Panc1 (cell line): ENCODE measurements around the gene TROAP. TPM values are rescaled to one million over a fixed set of nuclear protein-coding genes. Genes with fewer than 3 reads are reported as not detected.

Source experiments
- ATAC-seq: fragments of 200-7000 bp; cut with Tn5 transposase; 2 replicates; pipeline ENCODE4 v1.9.1; 2020; ENCODE audit warnings: mild to moderate bottlenecking, moderate library complexity
- BruUV-seq: library from RNA; stranded (reverse); fragments of 400-500 nt; replicated peaks from 2 replicates; lab custom pipeline; 2021; lab: Mats Ljungman, UMichigan
- CTCF ChIA-PET: fragments of 300-600 bp; sonication (Branson Sonifier 250); formaldehyde crosslinking; loops from one replicate; lab custom pipeline; 2022; ENCODE audit warnings: antibody characterized with exemption; lab: Charles Lee
- POLR2A ChIA-PET: fragments of 300-600 bp; sonication (Branson Sonifier 250); formaldehyde crosslinking; loops from one replicate; lab custom pipeline; 2022; ENCODE audit warnings: antibody characterized with exemption; lab: Charles Lee
- DNase-seq: peaks from one replicate; pipeline ENCODE4 v3.0.0-alpha.2; 2010; ENCODE audit warnings: low read depth, low spot score
- H3K27ac ChIP-seq: 2 replicates; pipeline ENCODE4 v1.5.1; 2011; ENCODE audit warnings: mild to moderate bottlenecking, low read length, inconsistent platforms
- H3K27me3 ChIP-seq: fragments of 200-500 bp; sonication (Bioruptor generic); 2 replicates; pipeline ENCODE4 v1.6.0; 2014; ENCODE audit warnings: low read length, inconsistent platforms; ENCODE audit not compliant: control insufficient read depth, insufficient read depth
- H3K36me3 ChIP-seq: fragments of 200-500 bp; sonication (Bioruptor generic); 2 replicates; pipeline ENCODE4 v1.5.1; 2014; ENCODE audit warnings: inconsistent platforms, mild to moderate bottlenecking, low read length, moderate library complexity; ENCODE audit not compliant: control insufficient read depth, insufficient read depth
- H3K4me1 ChIP-seq: 2 replicates; pipeline ENCODE4 v1.5.1; 2011; ENCODE audit warnings: inconsistent platforms, mild to moderate bottlenecking, low read length, moderate library complexity; ENCODE audit not compliant: control insufficient read depth, insufficient read depth
- H3K4me3 ChIP-seq, 2 experiments: 2 replicates each; pipeline ENCODE4 v1.5.1; 2011 to 2012; ENCODE audit warnings: low read depth in 2 of 2, low read length in 2 of 2, mild to moderate bottlenecking in 2 of 2, inconsistent platforms in 1 of 2, moderate library complexity in 1 of 2
- H3K9me3 ChIP-seq: fragments of 200-500 bp; sonication (Bioruptor generic); 2 replicates; pipeline ENCODE4 v1.5.1; 2014; ENCODE audit warnings: low read depth, mild to moderate bottlenecking, inconsistent platforms, low read length, moderate library complexity; ENCODE audit not compliant: control insufficient read depth, insufficient read depth
- CTCF ChIP-seq: fragments of 450-650 bp; IDR thresholded peaks from 2 replicates; pipeline ENCODE4 v1.5.1; 2017; ENCODE audit warnings: mild to moderate bottlenecking
- POLR2AphosphoS5 ChIP-seq: IDR thresholded peaks from 2 replicates; pipeline ENCODE4 v1.6.1; 2012; ENCODE audit warnings: mild to moderate bottlenecking, low read depth, low read length, moderate library complexity
- REST ChIP-seq, 2 experiments: IDR thresholded peaks; 2 replicates each; pipeline ENCODE4 v1.6.1; 2011 to 2012; ENCODE audit warnings: low read depth in 2 of 2, control low read depth in 1 of 2, low read length in 1 of 2, mild to moderate bottlenecking in 1 of 2, moderate library complexity in 1 of 2; ENCODE audit not compliant: insufficient read depth in 1 of 2
- SIN3A ChIP-seq: IDR thresholded peaks from 2 replicates; pipeline ENCODE4 v1.6.1; 2012; ENCODE audit warnings: low read depth, mild to moderate bottlenecking, low read length, moderate library complexity, borderline replicate concordance; ENCODE audit not compliant: insufficient read depth
- TCF7L2 ChIP-seq: IDR thresholded peaks from 2 replicates; pipeline ENCODE4 v1.6.1; 2011; ENCODE audit warnings: mild to moderate bottlenecking, low read depth, low read length, inconsistent platforms
- in situ Hi-C: cut with HindIII; loops from 2 replicates; pipeline ENCODE4 v1.10.0; 2016; ENCODE audit warnings: low sequenced_read_pairs, low pct_unique_long_range_greater_than_20kb
- intact Hi-C: fragments of 100-400 bp; cut with micrococcal nuclease; formaldehyde crosslinking; loops from one replicate; pipeline ENCODE4 v1.10.0; 2022; ENCODE audit not compliant: unreplicated experiment
- total RNA-seq: library from RNA; stranded (reverse); gene quantifications from one replicate; pipeline ENCODE4 v1.2.1, GENCODE V29; 2021; ENCODE audit not compliant: unreplicated experiment

The TROAP gene
- total RNA-seq, 1 experiment from 2014 or later: 50.0 TPM

- no peak for DNase-seq
- no TSS peak for BruUV-seq
Measured at GRCh38 chr12:49301760-49302159, 21.3 kb upstream of the TROAP start.

GRCh38 chr12:49304161-49304560 is 18.9 kb upstream of the TROAP start:
- Histone ChIP-seq H3K4me3 (no peak overlapping the region), H3K36me3 (no peaks in the 10 kb centered on the region), H3K9me3 (no peaks in the 10 kb centered on the region), H3K27me3 (no peaks in the 10 kb centered on the region), H3K27ac (no peak overlapping the region), H3K4me1 (no peaks in the 10 kb centered on the region)
- TF ChIP-seq TCF7L2 (no peak), POLR2AphosphoS5 (no peak), SIN3A (no peak), CTCF (no peak), REST (IDR thresholded peaks at IDR 0.05; ENCODE audit: insufficient read depth in 1 of 2, low read depth in 2 of 2, low read length in 1 of 2) (no peak)
- BruUV-seq: no TSS peak
- intact Hi-C loops (no loop called here), in situ Hi-C loops (no loop called here)
- ATAC-seq (no peak), DNase-seq (no peak)
- CTCF ChIA-PET: interaction anchor here (0.5 kb wide), 1 partner anchor 8 kb away, joined by 3 read pairs; no protein-coding TSS in a partner anchor
- POLR2A ChIA-PET: interaction anchor here (0.8 kb wide), 1 partner anchor 38 kb away, joined by 6 read pairs; no protein-coding TSS in a partner anchor

More at GRCh38 chr12:49301760-49302159, 21.3 kb upstream of the TROAP start:
- TF ChIP-seq POLR2AphosphoS5: no peak
- TF ChIP-seq REST (IDR thresholded peaks at IDR 0.05; ENCODE audit: insufficient read depth in 1 of 2, low read depth in 2 of 2, low read length in 1 of 2): no peak
- TF ChIP-seq TCF7L2: no peak
- TF ChIP-seq SIN3A: no peak
- no peak for TF ChIP-seq CTCF
- CTCF ChIA-PET: interaction anchor here (0.7 kb wide), 1 partner anchor 74 kb away, joined by 3 read pairs; no protein-coding TSS in a partner anchor
- no peak overlapping the region for H3K27ac ChIP-seq
- no peak overlapping the region for H3K4me3 ChIP-seq
- ATAC-seq: no peak
- H3K27me3 ChIP-seq: no peaks in the 10 kb centered on the region
- intact Hi-C loops (no loop called here), in situ Hi-C loops (no loop called here)
- no peaks in the 10 kb centered on the region for H3K36me3 ChIP-seq
- H3K4me1 ChIP-seq: peaks cover 4% of the 10 kb centered on the region
- POLR2A ChIA-PET: no interaction called here
- no peaks in the 10 kb centered on the region for H3K9me3 ChIP-seq
